ENCODE results near the gene UNK.

DNA sequence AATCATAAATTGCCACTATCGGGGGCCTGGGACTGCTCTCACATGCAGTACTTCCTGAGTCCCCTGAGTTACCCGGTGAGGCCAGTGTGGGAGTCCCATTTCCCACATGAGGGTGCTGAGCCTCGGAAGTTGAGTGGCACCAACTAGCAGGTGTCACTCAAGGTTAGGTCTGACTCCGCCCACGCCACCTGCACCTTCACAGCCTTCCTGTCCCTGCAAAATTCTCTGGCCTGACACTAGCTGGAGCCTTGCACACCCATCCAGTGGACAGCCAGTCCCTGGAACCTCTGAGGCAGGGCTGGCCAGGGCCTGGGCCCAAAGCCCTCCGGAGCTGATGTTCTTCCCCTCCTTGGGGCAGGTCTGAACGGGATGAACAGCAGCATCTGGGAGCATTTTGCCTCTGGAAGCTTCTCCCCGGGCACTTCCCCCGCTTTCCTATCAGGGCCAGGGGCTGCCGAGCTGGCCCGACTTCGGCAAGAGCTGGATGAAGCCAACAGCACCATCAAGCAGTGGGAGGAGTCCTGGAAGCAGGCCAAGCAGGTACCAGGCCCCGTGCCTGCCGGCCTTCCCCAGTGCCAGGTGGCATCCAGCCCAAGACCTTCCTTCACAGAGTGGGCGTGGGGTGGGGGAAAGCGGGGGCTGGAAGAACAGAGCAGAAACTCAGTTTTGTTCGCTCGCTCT, 37.7 kb downstream of the UNK start:
- TF ChIP-seq, protein P1, sequence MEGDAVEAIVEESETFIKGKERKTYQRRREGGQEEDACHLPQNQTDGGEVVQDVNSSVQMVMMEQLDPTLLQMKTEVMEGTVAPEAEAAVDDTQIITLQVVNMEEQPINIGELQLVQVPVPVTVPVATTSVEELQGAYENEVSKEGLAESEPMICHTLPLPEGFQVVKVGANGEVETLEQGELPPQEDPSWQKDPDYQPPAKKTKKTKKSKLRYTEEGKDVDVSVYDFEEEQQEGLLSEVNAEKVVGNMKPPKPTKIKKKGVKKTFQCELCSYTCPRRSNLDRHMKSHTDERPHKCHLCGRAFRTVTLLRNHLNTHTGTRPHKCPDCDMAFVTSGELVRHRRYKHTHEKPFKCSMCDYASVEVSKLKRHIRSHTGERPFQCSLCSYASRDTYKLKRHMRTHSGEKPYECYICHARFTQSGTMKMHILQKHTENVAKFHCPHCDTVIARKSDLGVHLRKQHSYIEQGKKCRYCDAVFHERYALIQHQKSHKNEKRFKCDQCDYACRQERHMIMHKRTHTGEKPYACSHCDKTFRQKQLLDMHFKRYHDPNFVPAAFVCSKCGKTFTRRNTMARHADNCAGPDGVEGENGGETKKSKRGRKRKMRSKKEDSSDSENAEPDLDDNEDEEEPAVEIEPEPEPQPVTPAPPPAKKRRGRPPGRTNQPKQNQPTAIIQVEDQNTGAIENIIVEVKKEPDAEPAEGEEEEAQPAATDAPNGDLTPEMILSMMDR (IDR thresholded peaks at IDR 0.05): no peak
- TF ChIP-seq ZNF396 (CRISPR knock-in tag; IDR thresholded peaks at IDR 0.05; ENCODE audit: borderline replicate concordance) (no peak), KAT7 (CRISPR knock-in tag; IDR thresholded peaks at IDR 0.05; ENCODE audit: borderline replicate concordance) (no peak)
- TF ChIP-seq, protein P2, sequence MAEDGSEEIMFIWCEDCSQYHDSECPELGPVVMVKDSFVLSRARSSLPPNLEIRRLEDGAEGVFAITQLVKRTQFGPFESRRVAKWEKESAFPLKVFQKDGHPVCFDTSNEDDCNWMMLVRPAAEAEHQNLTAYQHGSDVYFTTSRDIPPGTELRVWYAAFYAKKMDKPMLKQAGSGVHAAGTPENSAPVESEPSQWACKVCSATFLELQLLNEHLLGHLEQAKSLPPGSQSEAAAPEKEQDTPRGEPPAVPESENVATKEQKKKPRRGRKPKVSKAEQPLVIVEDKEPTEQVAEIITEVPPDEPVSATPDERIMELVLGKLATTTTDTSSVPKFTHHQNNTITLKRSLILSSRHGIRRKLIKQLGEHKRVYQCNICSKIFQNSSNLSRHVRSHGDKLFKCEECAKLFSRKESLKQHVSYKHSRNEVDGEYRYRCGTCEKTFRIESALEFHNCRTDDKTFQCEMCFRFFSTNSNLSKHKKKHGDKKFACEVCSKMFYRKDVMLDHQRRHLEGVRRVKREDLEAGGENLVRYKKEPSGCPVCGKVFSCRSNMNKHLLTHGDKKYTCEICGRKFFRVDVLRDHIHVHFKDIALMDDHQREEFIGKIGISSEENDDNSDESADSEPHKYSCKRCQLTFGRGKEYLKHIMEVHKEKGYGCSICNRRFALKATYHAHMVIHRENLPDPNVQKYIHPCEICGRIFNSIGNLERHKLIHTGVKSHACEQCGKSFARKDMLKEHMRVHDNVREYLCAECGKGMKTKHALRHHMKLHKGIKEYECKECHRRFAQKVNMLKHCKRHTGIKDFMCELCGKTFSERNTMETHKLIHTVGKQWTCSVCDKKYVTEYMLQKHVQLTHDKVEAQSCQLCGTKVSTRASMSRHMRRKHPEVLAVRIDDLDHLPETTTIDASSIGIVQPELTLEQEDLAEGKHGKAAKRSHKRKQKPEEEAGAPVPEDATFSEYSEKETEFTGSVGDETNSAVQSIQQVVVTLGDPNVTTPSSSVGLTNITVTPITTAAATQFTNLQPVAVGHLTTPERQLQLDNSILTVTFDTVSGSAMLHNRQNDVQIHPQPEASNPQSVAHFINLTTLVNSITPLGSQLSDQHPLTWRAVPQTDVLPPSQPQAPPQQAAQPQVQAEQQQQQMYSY (CRISPR knock-in tag; IDR thresholded peaks at IDR 0.05): no peak

Measured in WTC11 (cell line).